Thyroid gland (tissue), 4 donors: ENCODE measurements around the gene PLCH1. TPM values are rescaled to one million over a fixed set of nuclear protein-coding genes. Genes with fewer than 3 reads are reported as not detected.

Experiments used
- DNase-seq, 2 donors: peaks; one replicate each; pipeline ENCODE4 v3.0.0-alpha.2; 2019
- H3K27ac ChIP-seq, 3 donors: fragments of 200-600 bp; sonication (generic); 1 replicate in 2 of 3; 2 replicates in 1 of 3; pipeline ENCODE4 v1.5.1; 2016 to 2019; ENCODE audit warnings: mild to moderate bottlenecking in 1 of 3, moderate library complexity in 1 of 3
- H3K27me3 ChIP-seq: fragments of 200-600 bp; sonication (generic); one replicate; pipeline ENCODE4 v1.5.1; 2019
- H3K36me3 ChIP-seq, 2 donors: fragments of 200-600 bp; sonication (generic); one replicate each; pipeline ENCODE4 v1.5.1; 2016 to 2019
- H3K4me1 ChIP-seq, 2 donors: fragments of 200-600 bp; sonication (generic); one replicate each; pipeline ENCODE4 v1.5.1; 2017 to 2019
- H3K4me3 ChIP-seq, 3 donors: fragments of 200-600 bp; sonication (generic); replicated peaks in 1 of 3; 1 replicate in 2 of 3; 2 replicates in 1 of 3; pipeline ENCODE4 v1.5.1; 2016; ENCODE audit warnings: mild to moderate bottlenecking in 1 of 3
- H3K9me3 ChIP-seq: fragments of 200-600 bp; sonication (generic); one replicate; pipeline ENCODE4 v1.5.1; 2017
- CTCF ChIP-seq, 6 experiments: fragments of 200-600 bp in 3 of 6; fragments of 450-650 bp in 3 of 6; sonication (generic) in 3 of 6; IDR thresholded peaks; one replicate each; pipeline ENCODE4 v1.5.1; 2016 to 2019; ENCODE audit warnings: antibody characterized with exemption in 6 of 6, mild to moderate bottlenecking in 2 of 6, inconsistent platforms in 1 of 6, moderate library complexity in 1 of 6
- POLR2A ChIP-seq, 2 donors: fragments of 450-650 bp; IDR thresholded peaks; one replicate each; pipeline ENCODE4 v1.6.1; 2017; ENCODE audit warnings: antibody characterized with exemption in 2 of 2, mild to moderate bottlenecking in 2 of 2, moderate library complexity in 1 of 2
- WGBS, 2 donors: methylation state at CpG; one replicate each; pipeline ENCODE4 v1.1.5; 2017; 5-methylcytosine and 5-hydroxymethylcytosine counted together
- intact Hi-C: fragments of 100-400 bp; cut with DNase I; formaldehyde crosslinking; loops from one replicate; pipeline ENCODE4 v1.15.1; 2023
- total RNA-seq, 4 donors: library from RNA; depleted of rRNA; stranded (reverse); fragments of >200 nt; gene quantifications; one replicate each; pipeline ENCODE4 v1.2.3, GENCODE V29; 2016

Gene PLCH1
- total RNA-seq, 4 donors from 2014 or later, result 4.3 to 20.6 (median 14.1) TPM

GRCh38 chr3:155442072-155442471 is 302.8 kb downstream of the PLCH1 start:
- no peaks in the 10 kb centered on the region for H3K36me3 ChIP-seq
- no peaks in the 10 kb centered on the region for H3K9me3 ChIP-seq
- no peak for TF ChIP-seq POLR2A (IDR thresholded peaks at IDR 0.05)
- no peak for TF ChIP-seq CTCF (IDR thresholded peaks at IDR 0.05)
- 92 to 94% methylated on average over 5 of the region's 5 CpGs for WGBS, 2 donors
- no peak overlapping the region for H3K27ac ChIP-seq
- intact Hi-C loops, result no loop called here
- no peaks in the 10 kb centered on the region for H3K4me1 ChIP-seq
- no peak for DNase-seq
- no peak overlapping the region for H3K4me3 ChIP-seq
- H3K27me3 ChIP-seq, result no peaks in the 10 kb centered on the region

- Histone ChIP-seq H3K4me1 (no peaks in the 10 kb centered on the region), H3K4me3 (no peak overlapping the region), H3K27me3 (no peaks in the 10 kb centered on the region), H3K9me3 (no peaks in the 10 kb centered on the region), H3K36me3 (no peaks in the 10 kb centered on the region), H3K27ac (no peak overlapping the region)
- WGBS, 2 donors, result 92 to 93% methylated on average over 1 of the region's 1 CpG
- intact Hi-C loops, result no loop called here
- TF ChIP-seq POLR2A (IDR thresholded peaks at IDR 0.05) (no peak), CTCF (IDR thresholded peaks at IDR 0.05) (no peak)
- DNase-seq, result no peak
These were observed 303.4 kb downstream of the PLCH1 start for GRCh38 chr3:155441506-155441905.

- no peak for DNase-seq
- Histone ChIP-seq H3K9me3 (no peaks in the 10 kb centered on the region), H3K27ac (no peak overlapping the region), H3K27me3 (no peaks in the 10 kb centered on the region), H3K36me3 (no peaks in the 10 kb centered on the region), H3K4me3 (no peak overlapping the region), H3K4me1 (no peaks in the 10 kb centered on the region)
- TF ChIP-seq CTCF (IDR thresholded peaks at IDR 0.05) (no peak), POLR2A (IDR thresholded peaks at IDR 0.05) (no peak)
- 74 to 78% methylated on average over 2 of the region's 2 CpGs for WGBS, 2 donors
- intact Hi-C loops, result no loop called here
These were observed 303.8 kb downstream of the PLCH1 start for GRCh38 chr3:155441026-155441425.

GRCh38 chr3:155435821-155436220 is 309.1 kb downstream of the PLCH1 start:
- intact Hi-C loops, result no loop called here
- TF ChIP-seq POLR2A (IDR thresholded peaks at IDR 0.05) (no peak), CTCF (IDR thresholded peaks at IDR 0.05) (no peak)
- no peak overlapping the region for H3K4me3 ChIP-seq
- no peaks in the 10 kb centered on the region for H3K36me3 ChIP-seq
- H3K9me3 ChIP-seq, result no peaks in the 10 kb centered on the region
- H3K27ac ChIP-seq, result no peak overlapping the region
- DNase-seq, result no peak
- no peaks in the 10 kb centered on the region for H3K4me1 ChIP-seq
- H3K27me3 ChIP-seq, result no peaks in the 10 kb centered on the region

GRCh38 chr3:155431856-155432570 is 312.9 kb downstream of the PLCH1 start:
- H3K9me3 ChIP-seq, result no peaks in the 10 kb centered on the region
- WGBS, 2 donors, result 78 to 81% methylated on average over 7 of the region's 7 CpGs
- no peak for DNase-seq
- intact Hi-C loops, result no loop called here
- no peak overlapping the region for H3K4me3 ChIP-seq
- no peak for TF ChIP-seq POLR2A (IDR thresholded peaks at IDR 0.05)
- no peak for TF ChIP-seq CTCF (IDR thresholded peaks at IDR 0.05)
- H3K27me3 ChIP-seq, result no peaks in the 10 kb centered on the region
- no peaks in the 10 kb centered on the region for H3K36me3 ChIP-seq
- no peak overlapping the region for H3K27ac ChIP-seq
- no peaks in the 10 kb centered on the region for H3K4me1 ChIP-seq
